ENCODE results near the gene EVC.

DNA sequence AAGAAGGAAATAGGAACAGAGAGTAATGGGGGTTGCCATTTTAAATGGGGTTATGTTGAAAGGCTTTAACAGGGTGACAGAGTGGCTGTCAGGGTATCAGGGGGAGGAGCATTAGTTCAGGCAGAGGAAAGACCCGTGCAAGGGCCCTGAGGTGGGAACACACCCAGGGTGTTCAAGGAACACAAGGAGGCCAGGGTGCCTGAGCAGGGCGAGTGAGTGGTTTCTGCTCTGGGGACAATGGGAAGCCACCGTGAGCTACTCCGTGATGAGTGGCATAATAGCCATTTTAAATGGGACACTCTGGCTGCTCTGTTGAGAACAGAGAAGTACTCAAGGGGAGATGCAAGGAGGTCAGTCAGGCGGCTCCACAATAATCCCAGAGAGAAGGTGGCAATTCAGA, 7.2 kb upstream of the EVC start:
- no peak for TF ChIP-seq POLR2A (IDR thresholded peaks at IDR 0.05)
- TF ChIP-seq, protein P1, sequence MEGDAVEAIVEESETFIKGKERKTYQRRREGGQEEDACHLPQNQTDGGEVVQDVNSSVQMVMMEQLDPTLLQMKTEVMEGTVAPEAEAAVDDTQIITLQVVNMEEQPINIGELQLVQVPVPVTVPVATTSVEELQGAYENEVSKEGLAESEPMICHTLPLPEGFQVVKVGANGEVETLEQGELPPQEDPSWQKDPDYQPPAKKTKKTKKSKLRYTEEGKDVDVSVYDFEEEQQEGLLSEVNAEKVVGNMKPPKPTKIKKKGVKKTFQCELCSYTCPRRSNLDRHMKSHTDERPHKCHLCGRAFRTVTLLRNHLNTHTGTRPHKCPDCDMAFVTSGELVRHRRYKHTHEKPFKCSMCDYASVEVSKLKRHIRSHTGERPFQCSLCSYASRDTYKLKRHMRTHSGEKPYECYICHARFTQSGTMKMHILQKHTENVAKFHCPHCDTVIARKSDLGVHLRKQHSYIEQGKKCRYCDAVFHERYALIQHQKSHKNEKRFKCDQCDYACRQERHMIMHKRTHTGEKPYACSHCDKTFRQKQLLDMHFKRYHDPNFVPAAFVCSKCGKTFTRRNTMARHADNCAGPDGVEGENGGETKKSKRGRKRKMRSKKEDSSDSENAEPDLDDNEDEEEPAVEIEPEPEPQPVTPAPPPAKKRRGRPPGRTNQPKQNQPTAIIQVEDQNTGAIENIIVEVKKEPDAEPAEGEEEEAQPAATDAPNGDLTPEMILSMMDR (IDR thresholded peaks at IDR 0.05), result no peak
